ENCODE results near the gene SPATA22.
"Not testable (repeated sequence)": the region's sequence is repeated elsewhere in the genome, so short reads cannot be mapped to it uniquely, and the experiment has no call there.

The SPATA22 gene, protein sequence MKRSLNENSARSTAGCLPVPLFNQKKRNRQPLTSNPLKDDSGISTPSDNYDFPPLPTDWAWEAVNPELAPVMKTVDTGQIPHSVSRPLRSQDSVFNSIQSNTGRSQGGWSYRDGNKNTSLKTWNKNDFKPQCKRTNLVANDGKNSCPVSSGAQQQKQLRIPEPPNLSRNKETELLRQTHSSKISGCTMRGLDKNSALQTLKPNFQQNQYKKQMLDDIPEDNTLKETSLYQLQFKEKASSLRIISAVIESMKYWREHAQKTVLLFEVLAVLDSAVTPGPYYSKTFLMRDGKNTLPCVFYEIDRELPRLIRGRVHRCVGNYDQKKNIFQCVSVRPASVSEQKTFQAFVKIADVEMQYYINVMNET

DNA sequence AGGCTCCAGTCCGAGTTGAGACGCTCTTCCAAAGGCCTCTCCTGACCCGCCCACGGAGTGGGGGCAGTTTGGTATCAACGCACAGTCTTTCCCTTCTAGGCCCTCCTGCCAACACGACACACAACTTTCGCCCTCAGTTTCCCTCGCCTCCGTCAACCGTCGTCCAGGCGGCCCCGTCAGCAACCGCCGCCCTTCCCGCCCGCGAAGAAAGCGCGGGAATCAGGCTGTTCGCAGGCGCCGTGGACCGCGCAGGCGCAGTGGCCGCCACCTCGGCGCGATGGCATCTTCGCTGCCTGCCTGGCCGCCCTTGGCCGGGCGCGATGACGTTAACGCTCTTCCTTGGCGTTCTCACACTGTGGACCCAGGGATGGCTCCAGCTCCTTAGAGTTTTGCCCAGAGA, at the start of gene SPATA22:
SPATA22 (minus strand) TSS at position 221 of the 400 bp plus-strand sequence. CDS start 2,494 bp downstream, outside the sequence.
- no peak for DNase-seq (ENCODE audit: low read depth in 1 of 2, low spot score in 1 of 2)

DNA sequence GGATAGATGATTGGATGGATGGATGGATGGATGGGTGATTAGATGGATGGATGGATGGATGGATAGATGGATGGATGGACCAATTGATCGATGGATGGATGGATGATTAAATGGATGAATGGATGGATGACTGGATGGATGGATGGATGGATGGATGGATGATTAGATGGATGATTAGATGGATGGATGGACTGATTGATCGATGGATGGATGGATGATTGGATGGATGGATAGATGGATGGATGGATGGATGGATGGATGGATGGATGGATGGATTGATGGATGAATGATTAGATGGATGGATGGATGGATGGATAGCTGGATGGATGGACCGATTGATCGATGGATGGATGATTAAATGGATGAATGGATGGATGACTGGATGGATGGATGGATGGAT, 47.9 kb upstream of the SPATA22 start:
- not testable (repeated sequence) for DNase-seq (ENCODE audit: low read depth in 1 of 2, low spot score in 1 of 2)

DNA sequence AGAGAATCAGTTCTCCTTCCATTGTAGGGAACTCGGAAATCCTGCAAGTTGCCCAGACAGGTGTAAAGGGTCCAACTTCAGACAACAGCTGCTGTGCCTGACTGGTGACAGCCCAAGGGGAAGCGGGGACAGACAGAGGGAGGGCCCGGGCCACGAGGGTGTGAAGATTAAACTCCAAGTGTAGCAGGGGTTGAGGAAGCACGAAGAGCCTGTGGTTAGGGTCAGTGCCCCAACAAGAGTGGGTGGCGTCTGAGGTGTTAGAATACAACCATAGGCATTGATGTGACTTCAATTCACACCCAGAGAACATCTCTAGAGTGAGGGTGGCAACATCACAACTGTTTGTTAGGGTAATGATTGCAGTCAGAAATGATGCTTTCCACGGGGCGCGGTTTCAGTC, 43.3 kb upstream of the SPATA22 start:
- no peak for DNase-seq (ENCODE audit: low read depth in 1 of 2, low spot score in 1 of 2)

DNA sequence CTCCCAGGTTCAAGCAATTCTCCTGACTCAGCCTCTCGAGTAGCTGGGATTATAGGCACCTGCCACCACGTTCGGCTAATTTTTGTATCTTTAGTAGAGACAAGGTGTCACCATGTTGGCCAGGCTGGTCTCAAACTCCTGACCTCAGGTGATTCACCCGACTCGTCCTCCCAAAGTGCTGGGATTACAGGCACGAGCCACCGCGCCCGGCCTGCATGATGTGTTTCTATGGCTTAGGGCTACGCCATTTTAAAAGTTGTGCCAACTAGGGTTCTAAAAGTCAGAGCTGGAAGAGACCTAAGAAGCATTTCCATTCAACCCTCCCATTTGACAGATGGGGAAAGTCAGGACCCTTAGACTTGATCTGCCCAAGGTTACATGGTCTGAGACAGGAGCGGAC, 42.5 kb upstream of the SPATA22 start:
- not testable (repeated sequence) for DNase-seq (ENCODE audit: low read depth in 1 of 2, low spot score in 1 of 2)

DNA sequence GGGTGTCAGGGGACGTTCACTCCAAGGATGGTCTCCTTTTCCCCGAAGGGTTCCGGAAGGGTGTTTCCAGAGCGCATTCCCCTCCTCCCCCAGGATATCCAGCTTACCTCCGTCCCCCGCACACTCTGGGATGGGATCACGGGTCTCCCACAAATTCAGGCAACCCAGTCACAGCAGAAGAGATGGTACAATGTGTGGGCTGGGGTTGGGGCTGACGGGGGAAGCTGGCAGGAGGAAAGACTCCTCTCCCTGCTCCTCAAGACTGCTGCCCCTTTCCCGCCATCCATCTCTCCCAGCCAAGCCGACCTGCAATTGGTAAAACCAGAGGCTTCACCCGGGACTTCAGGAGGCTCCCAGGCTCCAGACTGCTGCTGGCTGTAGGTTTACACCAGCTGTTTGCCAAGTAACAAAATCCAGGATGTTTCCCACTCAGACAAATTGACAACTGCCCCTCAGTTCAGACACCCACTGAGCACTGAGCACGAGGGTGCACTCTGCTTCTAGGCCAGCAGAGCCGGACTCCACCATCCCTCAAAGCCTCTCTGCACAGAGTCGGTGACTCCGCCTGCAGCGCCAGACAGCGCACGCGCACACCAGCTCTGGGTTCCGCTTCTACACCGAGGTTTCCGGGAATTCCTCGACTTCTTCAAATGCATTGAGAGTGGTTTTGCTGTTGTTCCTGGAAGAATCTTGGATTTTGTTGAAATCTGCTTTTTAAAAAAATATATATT, 41.9 kb upstream of the SPATA22 start:
- DNase-seq (ENCODE audit: low read depth in 1 of 2, low spot score in 1 of 2), result no peak

DNA sequence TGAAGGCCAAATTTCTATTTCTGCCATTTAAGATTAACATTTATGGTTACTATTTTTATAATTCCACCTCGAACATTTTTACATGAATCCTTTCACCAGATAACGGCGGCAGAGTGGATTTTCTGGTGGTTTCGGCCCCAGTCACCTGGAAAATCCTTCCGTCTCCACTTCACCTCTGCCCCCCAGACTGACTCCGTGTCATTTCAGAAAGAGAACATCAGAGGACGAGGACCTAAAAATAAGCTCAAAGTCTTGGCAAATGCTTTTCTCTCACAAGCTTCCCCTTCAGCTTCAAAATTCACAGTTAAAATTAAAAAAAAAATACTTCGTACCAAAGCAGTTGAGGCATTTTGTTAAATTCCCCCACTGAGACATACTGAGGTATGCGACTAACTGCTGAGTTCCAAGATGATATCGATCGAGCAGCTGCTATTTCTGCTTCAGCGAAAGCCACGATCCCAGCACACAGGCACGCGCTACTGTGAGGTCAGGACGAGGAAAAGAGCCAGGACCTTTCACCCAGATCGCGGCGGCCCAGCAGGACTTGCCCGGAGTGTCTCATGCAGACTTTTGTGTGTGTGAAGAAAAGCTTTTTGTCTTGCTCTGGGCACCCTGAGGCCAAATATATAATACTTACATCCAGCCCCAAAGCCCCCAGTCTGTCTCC, 41.0 kb upstream of the SPATA22 start:
- DNase-seq (ENCODE audit: low read depth in 1 of 2, low spot score in 1 of 2), result no peak

DNA sequence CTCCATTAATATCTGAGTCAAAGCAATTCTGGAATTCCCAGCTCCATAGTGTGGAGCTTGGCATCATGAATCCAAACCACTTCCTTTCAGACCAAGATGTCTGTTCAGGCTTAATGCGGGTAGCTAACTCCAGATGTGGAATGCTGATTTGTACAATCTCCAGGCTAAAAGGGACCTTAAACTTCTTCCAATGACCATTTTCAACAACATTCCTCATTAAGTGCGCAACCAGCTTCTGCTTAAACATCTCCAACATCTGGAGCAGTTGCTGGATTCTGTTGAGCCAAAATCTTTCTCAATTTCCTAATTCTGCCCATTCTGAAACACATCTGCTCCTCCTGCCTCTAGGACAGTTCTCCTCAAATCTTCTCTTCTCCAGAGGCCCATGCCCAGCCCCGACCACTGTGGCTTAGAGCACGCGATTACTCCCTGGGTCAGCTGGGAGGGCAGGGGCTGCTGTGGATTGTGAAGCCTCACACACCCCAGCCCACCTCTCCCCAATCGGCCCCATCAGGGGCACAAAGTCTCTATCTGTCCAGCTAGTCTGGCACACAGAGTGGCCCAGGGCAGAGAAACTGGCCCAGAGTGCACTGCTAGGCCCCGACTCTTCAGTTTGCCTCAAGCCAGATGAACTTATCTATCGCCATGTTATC, 40.4 kb upstream of the SPATA22 start:
- DNase-seq (ENCODE audit: low read depth in 1 of 2, low spot score in 1 of 2), result no peak

DNA sequence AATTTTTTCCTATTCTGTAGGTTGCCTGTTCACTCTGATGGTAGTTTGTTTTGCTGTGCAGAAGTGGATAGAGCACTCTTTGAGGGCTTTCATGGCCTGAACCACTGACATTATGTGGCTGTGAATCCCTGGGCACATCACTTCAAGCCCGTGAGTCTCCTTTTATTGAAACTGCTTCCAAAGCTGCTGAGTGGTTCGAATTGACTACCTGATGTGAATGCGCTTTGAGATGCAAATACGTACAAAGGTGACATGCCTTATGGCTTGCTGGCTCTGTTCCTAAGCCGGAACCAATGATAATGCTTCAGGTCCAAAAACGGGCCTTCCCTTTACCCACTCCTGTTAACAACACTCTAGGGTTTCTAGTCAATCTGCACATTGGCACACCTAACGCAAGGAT, 38.5 kb upstream of the SPATA22 start:
- no peak for DNase-seq (ENCODE audit: low read depth in 1 of 2, low spot score in 1 of 2)

DNA sequence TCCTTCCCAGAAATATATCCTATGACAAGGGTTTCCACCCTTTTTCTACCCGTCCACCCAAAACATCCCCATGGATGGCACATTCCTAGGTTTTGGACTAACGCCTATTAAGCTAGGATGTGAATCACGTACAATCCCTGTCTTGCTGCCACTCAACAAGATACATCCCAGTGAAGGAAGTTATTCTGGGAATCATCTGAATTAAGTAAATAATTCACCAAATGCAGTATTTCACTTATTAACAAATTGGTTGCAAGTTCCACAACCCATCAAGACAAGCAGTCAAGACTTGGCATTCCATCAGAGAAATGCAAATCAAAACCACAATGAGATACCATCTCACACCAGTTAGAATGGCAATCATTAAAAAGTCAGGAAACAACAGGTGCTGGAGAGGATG, 36.2 kb upstream of the SPATA22 start:
- DNase-seq (ENCODE audit: low read depth in 1 of 2, low spot score in 1 of 2), result no peak

DNA sequence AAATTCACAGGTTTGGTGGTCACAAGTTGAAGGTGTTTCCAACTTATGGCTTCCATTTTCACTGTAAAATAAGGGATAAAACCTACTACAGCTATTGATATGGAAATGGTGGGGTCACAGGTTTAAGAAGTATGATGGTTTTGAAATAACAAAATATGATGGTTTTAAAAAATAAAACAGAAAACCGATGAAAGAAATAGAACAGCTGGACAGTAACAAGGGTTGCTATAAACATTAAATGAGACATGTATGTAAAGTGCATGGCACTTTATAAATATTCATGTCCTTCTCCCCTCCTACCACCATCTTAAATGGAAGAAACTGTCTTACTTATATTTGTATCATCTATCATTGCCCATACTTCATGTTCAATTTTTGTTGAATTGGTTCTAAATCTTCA, 35.5 kb upstream of the SPATA22 start:
- no peak for DNase-seq (ENCODE audit: low read depth in 1 of 2, low spot score in 1 of 2)

DNA sequence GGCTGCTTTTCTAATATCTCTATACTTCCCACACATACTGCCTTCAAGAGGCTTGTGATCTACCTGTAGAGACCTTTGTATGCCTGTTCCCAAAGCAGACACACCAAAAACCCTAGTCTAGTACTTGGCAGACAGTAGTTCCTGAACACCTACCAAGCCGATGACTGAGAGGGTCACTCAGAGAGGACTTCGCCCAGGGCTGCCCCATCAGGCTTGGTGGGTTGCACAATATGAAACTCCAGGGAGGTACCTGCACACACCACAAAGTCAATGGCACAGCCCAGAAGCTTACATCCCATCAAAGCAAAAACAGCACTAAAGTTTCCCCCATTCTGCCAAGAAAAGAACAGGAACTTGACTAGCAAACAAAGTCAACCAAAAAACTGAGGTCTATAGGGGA, 34.4 kb upstream of the SPATA22 start:
- no peak for DNase-seq (ENCODE audit: low read depth in 1 of 2, low spot score in 1 of 2)

DNA sequence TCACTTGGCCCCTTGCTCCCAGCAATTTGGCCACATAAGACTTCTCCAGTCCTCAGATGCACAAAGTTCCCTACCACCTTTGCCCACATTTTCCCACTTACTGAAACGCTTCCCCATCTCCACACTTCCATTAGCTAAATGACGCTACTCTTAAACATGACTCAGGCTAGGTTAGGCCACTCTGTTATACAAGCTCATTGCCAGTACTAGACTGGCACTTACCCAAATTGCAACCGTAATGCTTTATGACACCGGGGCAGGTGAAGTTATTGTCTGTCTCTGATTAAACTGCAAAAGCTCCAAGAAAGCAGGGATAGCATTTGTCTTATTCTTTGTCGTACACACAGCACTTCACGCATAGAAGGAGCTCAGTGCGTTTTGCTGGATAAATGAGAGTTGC, 33.4 kb upstream of the SPATA22 start:
- DNase-seq (ENCODE audit: low read depth in 1 of 2, low spot score in 1 of 2), result no peak

DNA sequence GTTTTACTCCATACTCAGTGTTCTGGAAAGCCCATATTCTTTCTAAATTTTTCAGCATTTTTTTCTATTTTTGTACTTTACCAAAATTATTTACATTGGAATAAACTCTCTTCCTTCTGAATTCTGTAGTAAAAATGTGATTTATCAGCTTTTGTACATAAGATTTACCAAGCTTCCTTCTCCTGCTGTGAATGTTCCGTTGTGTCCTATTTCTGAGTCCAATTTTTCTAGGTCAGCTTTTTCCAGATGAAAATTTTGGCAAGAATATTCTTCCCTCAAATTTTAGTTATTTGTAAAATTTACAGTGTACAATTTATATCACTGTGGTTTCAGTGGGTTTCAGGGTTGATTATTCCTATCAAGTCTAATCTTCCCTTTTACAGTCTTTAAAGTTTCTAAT, 31.7 kb upstream of the SPATA22 start:
- no peak for DNase-seq (ENCODE audit: low read depth in 1 of 2, low spot score in 1 of 2)

DNA sequence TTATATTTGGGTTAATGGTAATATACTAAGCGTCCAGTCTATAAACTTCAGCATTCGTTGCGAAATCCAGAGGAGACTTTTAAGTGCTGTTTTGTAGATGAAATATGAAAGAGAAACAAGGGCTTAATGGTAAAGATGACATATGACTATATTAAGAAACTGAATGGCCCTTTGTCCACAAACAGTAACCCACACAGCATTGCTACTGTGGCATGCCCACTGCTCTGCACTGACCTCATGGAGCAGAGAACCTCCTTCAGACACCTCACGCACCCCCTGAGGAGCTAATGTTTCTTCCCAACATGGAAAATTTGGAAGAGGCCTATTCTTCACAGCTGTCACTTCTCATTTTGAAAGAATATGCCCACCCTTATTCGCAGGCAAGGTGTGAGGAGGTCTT, 30.8 kb upstream of the SPATA22 start:
- no peak for DNase-seq (ENCODE audit: low read depth in 1 of 2, low spot score in 1 of 2)

DNA sequence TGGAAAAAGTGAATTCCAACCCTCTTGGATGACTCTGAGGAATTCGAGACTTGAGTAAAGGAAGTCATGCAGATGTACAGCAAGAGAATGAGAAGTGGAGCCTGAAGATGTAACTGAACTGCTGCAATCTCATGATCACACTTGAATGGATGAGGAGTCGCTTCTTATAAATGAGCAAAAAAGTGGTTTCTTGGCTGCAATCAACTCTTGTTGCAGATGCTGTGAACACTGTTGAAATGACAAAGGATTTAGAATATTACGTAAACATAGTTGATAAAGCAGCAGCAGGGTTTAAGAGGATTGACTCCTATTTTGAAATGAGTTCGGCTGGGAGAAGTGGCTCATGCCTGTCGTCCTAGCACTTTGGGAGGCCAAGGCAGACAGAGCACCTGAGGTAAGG, 29.7 kb upstream of the SPATA22 start:
- DNase-seq (ENCODE audit: low read depth in 1 of 2, low spot score in 1 of 2), result no peak

DNA sequence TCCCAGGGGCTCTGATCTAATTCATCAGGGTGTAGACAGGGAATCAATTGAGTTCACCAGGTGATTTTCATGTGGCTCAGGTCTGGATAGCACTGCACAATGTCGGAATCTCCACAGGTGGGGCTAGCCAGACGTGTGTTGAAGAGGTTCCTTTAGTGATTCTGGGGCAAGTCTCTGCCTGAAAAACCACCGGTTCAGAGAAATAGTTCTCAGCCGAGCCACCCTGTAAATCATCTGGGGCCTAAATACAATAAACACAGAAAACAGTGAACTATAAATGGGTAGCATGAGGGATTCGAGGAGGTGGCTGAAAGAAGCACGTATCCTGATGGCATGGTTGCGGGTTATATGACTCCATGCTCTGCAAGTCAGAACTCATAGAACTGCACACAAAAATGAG, 25.5 kb upstream of the SPATA22 start:
- no peak for DNase-seq (ENCODE audit: low read depth in 1 of 2, low spot score in 1 of 2)

DNA sequence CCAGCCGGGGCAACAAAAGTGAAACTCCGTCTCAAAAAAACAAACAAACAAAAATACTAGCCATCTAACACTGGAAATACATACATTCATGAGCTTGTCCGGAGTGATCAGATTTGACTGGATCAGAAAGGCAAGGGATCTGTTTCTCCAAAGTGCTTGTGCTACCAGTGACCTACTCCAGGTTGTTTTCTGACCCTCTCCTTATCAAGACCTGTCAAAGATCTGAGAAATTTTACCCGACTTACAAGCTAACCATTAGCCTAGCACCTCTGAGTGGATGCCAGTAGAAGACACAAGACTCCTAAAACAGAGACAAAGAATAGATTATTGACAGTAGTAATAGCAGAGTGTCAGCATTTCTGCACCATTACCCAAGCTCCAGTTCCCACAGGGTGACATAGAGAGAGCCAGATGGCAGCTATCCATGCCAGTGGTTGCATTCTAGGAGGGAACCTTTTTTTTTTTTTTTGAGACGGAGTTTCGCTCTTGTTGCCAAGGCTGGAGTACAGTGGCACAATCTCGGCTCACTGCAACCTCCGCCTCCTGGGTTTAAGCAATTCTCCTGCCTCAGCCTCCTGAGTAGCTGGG, 14.0 kb upstream of the SPATA22 start:
- DNase-seq (ENCODE audit: low read depth in 1 of 2, low spot score in 1 of 2), result no peak

DNA sequence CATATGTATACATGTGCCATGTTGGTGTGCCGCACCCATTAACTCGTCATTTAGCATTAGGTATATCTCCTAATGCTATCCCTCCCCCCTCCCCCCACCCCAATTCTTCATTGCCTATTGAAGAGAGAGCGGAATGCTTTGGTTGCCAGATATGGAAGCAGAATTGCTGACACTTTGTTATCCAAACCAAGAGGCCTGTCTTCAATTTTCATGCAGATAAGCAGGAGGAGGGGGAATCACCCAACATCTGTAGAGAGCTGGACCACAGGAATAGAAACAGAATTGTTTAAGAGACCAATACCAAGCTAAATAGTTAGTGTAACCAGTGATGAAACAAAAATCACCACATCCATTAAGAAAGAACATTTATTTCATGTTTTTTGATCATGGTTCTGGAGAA, 11.2 kb upstream of the SPATA22 start:
- DNase-seq (ENCODE audit: low read depth in 1 of 2, low spot score in 1 of 2), result no peak

DNA sequence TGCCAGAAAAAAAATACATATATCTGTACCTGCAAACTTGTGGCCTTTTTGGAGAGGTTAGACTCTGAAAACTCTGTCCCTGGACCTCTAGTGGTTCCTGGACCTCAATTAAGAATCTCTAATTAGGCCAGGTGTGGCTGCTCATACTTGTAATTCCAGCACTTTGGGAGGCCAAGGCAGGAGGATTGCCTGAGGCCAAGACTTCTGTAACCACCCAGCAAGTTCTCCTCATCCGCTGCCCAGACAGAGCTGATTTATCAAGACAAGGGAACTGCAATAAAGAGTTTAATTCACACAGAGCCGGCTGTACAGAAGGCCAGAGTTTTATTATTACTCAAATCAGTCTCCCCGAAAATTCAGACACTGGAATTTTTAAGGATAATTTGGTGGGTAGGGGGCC, 8.4 kb upstream of the SPATA22 start:
- DNase-seq (ENCODE audit: low read depth in 1 of 2, low spot score in 1 of 2), result no peak

DNA sequence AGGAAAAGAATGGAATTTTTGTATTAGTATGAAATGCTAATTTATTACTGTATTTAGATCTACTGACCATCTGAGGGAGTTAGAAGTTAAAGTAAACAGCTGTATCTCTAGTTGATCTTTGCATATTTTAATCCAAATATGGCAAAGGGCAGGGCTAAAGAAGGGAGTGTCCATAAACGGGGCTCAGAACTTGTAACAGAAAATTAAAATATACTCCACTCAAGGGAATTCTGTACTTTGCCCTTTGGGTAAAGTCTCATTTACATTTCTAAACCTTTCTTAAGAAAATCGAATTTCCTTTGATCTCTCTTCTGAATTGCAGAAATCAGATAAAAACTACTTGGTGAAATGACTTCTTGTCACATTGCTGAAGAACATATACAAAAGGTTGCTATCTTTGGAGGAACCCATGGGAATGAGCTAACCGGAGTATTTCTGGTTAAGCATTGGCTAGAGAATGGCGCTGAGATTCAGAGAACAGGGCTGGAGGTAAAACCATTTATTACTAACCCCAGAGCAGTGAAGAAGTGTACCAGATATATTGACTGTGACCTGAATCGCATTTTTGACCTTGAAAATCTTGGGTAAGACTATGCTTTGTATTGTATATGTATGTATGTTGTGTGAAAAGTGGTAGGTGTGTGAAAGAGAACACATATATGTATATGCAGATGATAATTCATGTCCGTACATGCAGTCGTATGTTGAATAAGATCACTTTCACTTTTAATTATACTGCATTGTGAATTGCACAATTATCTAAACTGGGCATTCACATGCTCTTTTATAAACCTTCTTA, 4.4 kb upstream of the SPATA22 start, which contains the start of gene ASPA:
ASPA (plus strand) TSS at position 186 of the 799 bp plus-strand sequence; CDS start at position 349, 163 bp downstream.
- no peak for DNase-seq (ENCODE audit: low read depth in 1 of 2, low spot score in 1 of 2)

Measured in stimulated activated CD4-positive, alpha-beta T cell treated with anti-CD3 and anti-CD28 coated beads, Interleukin-15, amount 100 ng/mL, for 1 hour (primary cell).